ENCODE results near the gene OTUD3. TPM values are rescaled to one million over a fixed set of nuclear protein-coding genes. Genes with fewer than 3 reads are reported as not detected.

Gene OTUD3
- total RNA-seq, 1 donor from 2014 or later: 6.8 TPM

GRCh38 chr1:19955534-19956170 lies 73.5 kb downstream of the OTUD3 start:
- DNase-seq: no peak

GRCh38 chr1:19957779-19958178 lies 75.6 kb downstream of the OTUD3 start:
- no peak for DNase-seq

DNA sequence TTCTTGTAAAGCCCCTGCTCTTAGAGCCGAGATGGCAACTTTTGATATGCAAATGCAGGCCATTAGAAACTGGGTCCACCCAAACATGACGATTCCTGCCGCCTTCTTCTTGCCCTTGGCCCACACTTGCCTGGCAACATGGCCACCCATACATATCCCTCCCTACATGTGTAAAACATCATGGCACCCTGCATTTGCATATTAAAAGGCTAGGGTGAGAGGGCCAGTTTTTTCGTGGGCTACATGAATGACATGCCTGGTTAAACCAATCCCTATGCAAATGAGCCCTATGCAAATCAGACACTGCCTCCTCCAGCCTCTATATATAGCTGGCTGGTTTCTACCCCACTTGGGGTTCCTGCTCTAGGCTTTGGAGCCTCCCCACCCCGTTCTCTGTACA lies 78.4 kb downstream of the OTUD3 start:
- no peak for DNase-seq

Other genes with a start within 250 kb of the OTUD3 start
- gene NBL1, start 238.1 kb upstream of the OTUD3 start, total RNA-seq: 29.5 TPM
- not detected for gene HTR6, start 217.5 kb upstream of the OTUD3 start, total RNA-seq
- gene TMCO4, start 82.5 kb upstream of the OTUD3 start, total RNA-seq: 5.8 TPM
- gene RNF186, start 67.1 kb upstream of the OTUD3 start, total RNA-seq: not detected
- gene PLA2G2E, start 41.2 kb downstream of the OTUD3 start, total RNA-seq: not detected
- 1.7 TPM for gene PLA2G2A, start 97.2 kb downstream of the OTUD3 start, total RNA-seq
- gene PLA2G5, start 187.8 kb downstream of the OTUD3 start, total RNA-seq: not detected
- gene PLA2G2D, start 237.1 kb downstream of the OTUD3 start, total RNA-seq: not detected